ENCODE results near the gene PRKCE.
"Not testable (repeated sequence)": the region's sequence is repeated elsewhere in the genome, so short reads cannot be mapped to it uniquely, and the experiment has no call there.

The PRKCE gene

DNA sequence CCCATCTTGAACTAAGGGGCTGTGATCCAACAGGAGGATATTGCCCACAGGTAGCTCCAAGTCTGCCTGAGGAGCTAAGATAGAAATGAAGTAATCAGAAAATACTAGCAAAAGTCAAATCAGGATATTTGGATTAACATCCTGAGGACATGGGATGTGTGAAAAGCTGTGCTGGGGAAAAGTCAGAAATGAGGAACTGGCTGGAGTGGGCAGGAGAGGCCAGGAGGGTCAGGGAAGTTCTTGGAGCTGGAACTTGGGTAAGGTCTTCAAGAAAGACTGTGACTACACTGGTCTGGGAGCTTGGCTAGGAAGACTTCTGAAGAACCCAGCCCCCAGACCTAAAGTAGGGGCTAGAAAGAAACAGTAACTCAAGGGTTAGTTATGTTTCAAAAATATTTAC is 250.9 kb downstream of the PRKCE start:
- DNase-seq (ENCODE audit: extremely low read depth in 1 of 2, low read depth in 1 of 2) = no peak

DNA sequence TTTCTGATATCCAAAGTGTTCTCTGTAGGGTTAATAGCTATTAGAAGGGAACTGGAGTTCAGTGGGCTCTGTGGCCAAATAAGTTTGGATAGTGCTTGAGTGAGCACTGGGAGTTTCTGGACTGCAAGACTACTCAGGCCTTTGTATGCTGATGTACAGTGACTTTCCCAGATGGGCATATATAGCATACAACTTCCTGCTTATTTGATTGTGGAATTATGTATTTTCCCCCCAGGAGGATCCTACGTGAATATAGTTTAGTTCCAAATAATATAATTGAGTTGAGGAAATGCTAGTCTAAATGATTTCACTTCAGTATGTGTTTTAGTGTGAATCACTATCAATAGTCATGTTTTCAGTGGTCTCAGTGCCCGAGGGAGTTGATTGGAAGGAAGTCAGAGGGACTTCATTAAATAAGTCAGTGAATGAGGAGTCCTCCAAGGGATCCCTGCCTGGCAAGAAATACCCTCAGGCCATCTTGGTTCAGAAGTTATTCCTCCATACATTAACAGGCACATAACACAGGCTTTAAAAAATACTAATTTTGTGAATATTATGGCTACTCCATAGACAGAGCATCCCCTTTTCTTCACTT is 251.4 kb downstream of the PRKCE start:
- DNase-seq (ENCODE audit: extremely low read depth in 1 of 2, low read depth in 1 of 2) = no peak

DNA sequence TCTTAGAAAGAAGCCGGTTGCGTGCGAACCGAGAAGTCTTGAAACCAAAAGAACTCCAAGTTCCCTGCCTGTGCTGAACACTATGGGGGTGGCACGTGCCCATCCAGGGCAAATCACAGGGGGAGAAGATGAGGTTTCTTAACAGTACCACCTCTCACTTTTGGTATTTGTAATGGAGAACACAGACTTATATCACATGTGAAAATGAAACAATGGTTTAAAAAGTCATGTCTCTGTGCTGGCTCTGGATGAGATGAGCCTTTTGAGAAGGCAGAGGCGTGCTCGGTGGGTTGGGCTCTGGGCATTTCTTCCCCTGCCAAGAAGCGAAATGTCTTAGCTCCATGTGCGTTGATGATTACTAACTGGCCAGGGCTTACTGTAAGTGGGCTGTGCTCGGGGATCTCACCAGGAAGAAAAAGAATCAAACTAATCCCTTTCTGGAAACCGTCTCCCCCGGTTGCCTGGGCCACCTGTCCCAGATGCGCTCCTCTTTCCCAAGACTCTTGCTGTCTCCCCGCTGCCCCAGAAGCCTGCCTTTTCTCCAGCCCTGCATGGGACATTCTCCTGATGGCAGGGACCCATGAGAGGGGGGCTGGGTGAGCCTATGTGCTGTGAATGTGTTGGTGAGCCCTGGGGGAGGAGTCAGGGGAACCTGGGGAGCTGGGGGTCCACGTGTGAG is 252.9 kb downstream of the PRKCE start:
- no peak for DNase-seq (ENCODE audit: extremely low read depth in 1 of 2, low read depth in 1 of 2)

DNA sequence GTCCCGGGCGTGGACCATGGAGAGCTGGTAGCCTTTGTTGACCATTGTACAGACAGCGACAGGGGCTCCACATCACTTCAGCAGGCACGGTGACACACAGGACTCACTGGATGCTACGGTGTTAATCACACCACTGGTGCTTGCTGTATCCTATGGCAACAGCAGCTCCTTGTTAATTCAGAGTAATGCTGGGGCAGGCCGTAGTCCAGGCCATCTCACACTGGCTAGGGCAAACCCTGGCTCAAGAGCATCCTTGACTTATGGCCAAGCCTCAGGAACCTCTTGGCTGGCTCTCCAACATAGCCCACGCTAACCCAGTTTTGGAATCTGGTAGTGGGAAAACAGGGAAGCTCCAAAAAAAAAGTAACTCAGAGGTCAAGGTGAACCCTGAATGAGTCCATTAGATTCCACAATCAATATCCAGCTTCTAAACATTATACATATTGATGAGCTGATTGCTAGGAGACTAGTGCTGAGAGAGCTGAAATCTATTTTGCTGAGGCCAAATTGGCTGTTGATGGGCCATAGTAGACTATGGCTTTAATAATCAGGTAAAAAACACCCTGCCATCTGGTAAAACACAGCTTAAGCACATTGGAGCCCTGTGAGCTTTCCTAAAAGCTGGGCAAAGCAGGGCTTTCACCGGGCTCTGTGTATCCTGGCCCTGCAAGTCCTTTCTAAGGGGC is 253.6 kb downstream of the PRKCE start:
- DNase-seq (ENCODE audit: extremely low read depth in 1 of 2, low read depth in 1 of 2) = no peak

DNA sequence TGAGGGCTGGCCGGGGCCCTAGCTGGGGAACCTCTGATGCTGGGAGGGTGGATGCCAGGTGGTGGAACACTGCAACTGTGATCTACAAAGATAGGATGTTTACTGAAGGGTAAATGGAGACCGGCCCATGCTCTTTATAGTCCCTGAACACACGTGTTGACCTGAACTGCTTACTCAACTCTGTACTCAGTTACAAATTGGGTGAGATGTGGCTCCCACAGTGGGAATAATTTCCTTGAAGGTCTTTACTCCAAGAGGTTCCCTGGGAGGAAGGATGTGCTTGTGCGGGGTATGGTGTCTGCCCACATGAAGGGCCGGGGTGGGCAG is 254.1 kb downstream of the PRKCE start:
- no peak for DNase-seq (ENCODE audit: extremely low read depth in 1 of 2, low read depth in 1 of 2)

DNA sequence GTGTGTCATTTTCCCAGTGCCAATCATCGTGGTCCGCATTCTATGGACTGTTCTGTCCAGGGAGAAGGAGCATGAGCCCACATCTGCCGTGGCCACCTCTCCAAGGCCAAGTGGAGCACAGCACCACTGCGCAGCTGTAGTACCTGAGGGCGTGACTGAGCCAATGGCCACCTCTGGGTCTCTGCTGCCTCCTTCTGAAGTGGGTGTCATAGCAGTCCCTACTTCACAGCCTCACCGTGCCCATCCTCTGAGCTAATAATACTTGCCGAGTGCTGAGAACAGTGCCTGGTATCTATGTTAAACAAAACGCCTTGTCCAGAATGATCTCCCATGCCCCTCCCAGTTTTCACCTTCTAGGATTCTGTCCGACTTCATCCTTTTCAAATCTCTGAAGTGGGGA is 256.1 kb downstream of the PRKCE start:
- DNase-seq (ENCODE audit: extremely low read depth in 1 of 2, low read depth in 1 of 2) = no peak

DNA sequence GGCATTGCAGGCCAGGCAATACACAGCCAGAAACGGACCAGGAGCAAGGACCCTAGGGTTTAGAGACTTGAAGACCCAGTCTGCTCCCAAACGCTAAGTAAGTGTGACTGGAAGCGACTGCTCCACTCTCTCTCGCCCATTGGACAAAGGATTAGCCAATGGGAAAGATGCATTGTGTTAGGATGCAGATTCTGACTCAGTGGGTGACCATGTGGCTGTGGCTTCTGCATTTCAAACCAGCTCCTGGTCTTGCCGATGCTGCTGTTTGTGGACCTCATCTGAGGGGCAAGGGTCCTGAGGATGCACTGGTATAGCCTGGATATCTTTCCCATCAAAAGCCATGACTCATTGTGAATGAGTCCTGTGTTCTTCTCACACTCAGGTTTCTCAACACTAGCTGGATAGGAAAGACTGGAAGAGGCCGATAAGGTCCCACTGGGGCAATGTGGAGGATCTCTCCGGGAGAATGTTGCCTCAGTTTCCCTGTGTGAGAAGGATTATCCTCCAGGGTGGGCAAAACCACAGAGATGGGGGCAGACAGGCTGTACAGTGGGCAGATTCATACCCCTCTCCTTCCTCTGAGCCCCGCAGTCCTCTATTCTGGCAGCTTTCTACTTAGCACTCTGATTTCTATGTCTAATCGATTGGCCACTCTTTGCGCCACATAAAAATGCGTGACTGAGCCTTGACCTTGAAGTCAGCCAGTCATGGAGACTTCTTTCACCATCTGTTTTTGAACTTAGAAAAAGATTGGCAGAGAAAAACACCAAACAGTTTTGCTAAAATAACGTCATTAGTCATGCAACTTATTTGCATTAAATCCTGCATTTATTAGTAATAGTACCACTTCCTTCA is 257.1 kb downstream of the PRKCE start:
- no peak for DNase-seq (ENCODE audit: extremely low read depth in 1 of 2, low read depth in 1 of 2)

DNA sequence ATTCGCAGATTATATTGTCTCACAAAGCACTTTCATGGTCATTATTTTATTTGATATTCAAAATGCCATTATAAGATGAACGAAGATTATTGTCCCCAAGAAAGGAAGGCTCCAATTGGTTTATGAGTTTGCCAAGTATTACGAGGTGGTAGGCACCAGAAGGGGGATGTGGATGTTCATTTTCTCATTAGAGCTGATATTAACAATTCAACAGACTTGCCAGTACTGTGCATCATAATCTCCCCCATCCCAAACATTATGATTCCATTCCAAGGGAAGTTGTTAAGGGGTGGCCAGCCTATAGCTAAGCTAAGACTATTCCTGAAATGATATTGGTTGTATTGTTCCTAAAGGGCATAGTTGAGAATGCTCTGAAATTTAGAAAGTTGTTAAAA is 257.7 kb downstream of the PRKCE start:
- DNase-seq (ENCODE audit: extremely low read depth in 1 of 2, low read depth in 1 of 2) = no peak

- DNase-seq (ENCODE audit: extremely low read depth in 1 of 2, low read depth in 1 of 2) = no peak
These were observed 258.3 kb downstream of the PRKCE start for GRCh38 chr2:45909677-45910191.

DNA sequence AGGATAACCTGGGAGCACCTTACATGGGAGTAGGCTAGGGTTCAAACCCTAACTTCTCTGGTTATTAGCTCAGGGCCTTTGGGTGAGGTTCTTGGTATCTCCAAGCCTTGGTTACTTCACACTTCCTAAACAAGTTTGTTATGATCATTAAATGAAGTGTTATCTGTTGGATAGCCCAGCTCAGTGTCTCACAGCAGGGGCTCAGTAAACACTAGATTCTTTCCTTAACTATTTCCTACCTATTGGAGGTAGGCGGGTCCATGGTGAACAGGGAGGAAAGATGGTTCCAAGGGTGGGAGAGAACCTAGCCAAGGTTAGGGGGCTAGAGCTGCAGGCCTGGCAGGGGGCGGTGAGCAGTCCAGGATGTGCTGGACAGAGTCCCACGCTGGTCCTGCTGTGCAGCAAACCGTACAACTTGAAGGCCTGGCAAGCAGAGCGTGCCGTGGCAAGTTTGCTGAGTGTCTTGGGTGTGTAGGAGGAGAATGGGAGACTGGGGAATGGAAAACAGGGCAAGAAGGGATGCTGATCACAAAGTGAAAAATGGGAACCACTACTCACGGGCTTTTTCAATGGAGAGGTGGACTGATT is 259.1 kb downstream of the PRKCE start:
- DNase-seq (ENCODE audit: extremely low read depth in 1 of 2, low read depth in 1 of 2) = no peak

DNA sequence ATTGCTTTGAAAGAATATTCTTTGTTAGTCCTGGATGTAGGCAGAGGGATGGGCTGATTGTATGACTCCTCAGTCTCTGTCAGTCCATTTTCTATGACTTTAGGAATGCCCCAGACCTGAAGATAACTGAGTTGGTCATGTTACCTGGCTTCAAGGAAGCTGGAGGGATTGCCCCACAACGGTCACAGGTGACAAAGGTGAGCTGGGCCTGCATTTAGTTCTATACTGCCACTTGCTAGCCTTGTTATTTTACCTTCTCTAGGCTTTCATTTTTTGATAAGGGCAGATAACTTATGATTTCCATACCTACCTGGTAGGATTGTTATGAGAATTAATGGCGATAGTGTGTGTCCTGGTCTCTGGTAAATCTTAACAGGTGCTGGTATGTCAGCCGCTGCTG is 260.1 kb downstream of the PRKCE start:
- DNase-seq (ENCODE audit: extremely low read depth in 1 of 2, low read depth in 1 of 2) = no peak

GRCh38 chr2:45912109-45912508 is 260.6 kb downstream of the PRKCE start:
- DNase-seq (ENCODE audit: extremely low read depth in 1 of 2, low read depth in 1 of 2) = no peak

DNA sequence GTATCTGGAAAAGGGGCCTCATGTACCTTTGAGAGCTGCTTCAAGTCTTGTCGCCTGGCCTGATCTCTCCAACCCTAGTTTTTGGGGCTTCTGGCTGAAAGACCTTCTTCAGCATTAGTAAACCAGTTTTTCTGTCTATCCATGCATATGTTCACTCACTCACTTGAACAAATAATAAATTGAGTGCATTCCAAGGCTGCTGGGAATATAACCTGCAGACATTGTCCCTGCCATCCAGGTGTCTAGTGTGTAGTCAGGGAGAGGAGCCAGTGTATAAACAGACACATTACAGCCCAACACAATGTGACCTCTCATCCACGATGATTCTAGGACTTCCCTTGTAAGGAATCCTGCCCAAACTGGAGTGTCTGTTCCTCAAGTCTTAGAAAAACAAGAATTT is 262.1 kb downstream of the PRKCE start:
- DNase-seq (ENCODE audit: extremely low read depth in 1 of 2, low read depth in 1 of 2) = no peak

GRCh38 chr2:45915523-45915922 is 264.0 kb downstream of the PRKCE start:
- no peak for DNase-seq (ENCODE audit: extremely low read depth in 1 of 2, low read depth in 1 of 2)

- DNase-seq (ENCODE audit: extremely low read depth in 1 of 2, low read depth in 1 of 2) = not testable (repeated sequence)
These were observed 266.2 kb downstream of the PRKCE start for GRCh38 chr2:45917561-45918176.

DNA sequence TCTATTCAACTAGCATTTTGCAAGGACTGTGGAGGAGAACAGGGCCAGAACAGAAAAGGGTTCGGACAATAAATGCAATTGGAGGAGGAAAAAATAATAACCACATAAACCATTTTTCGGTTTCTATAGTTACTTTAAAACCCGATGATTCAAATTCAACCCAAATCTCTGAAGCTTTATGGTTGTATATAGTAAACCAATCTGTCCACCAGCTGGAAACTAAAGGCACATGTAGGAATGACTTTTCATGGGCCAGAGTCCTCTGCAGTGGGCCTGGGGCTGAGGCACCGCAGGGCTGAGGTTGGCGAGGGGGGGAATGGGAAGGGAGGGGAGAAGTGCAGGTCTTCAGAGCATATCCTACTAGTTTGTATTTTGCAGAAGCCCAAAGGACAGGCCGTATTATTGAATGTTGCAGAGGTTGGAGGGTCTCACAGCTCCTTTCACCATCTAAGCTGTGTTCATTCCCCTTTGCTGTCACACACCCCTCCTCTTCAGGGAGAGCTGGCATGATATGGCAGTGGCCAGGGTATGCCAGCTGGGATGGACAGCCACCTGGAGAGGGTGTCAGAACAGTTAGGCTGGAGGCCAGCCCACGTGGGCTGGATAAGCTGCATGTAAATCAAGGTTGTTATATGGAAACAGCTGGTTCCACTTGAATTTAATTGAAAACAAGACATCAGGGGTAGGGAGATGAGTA is 267.1 kb downstream of the PRKCE start:
- no peak for DNase-seq (ENCODE audit: extremely low read depth in 1 of 2, low read depth in 1 of 2)

GRCh38 chr2:45919160-45919650 is 267.7 kb downstream of the PRKCE start:
- DNase-seq (ENCODE audit: extremely low read depth in 1 of 2, low read depth in 1 of 2) = no peak

DNA sequence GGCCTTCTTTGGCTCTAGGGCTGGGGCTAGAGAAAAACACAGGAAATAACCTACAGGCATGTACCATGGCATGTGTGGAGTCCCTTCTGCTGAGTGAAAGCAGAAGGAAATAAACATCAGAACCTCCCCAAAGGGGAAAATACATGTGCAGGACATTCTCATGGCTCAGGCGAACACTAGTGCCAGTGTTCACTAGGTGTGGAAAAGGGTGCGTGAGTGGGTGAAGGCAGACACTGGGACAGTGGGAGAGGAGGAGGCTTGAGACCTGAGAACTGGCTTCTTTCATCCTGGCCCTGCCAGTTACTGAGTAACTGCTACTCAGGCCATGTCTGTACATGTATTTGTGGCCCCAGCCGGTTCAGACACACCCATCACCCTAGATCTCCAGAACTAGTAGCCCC is 268.2 kb downstream of the PRKCE start:
- no peak for DNase-seq (ENCODE audit: extremely low read depth in 1 of 2, low read depth in 1 of 2)

DNA sequence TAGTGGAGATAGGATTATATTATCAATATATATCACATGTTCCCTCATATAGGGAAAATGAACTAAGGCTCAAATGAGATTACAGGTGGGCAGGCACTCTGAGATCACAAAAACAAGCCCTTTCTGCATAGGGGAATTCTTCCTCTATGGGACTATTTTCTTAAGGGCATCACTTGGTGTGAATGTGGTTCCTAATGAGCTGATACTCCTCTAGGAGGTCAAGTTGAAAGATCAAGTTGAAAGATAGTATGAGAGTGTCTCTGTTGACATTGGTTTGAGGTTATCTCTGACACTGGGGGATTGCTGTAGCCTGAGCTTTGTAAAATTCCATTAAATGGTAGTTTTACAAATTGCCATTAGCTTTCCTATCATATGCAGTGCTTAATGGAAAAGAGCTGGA is 270.4 kb downstream of the PRKCE start:
- DNase-seq (ENCODE audit: extremely low read depth in 1 of 2, low read depth in 1 of 2) = no peak

DNA sequence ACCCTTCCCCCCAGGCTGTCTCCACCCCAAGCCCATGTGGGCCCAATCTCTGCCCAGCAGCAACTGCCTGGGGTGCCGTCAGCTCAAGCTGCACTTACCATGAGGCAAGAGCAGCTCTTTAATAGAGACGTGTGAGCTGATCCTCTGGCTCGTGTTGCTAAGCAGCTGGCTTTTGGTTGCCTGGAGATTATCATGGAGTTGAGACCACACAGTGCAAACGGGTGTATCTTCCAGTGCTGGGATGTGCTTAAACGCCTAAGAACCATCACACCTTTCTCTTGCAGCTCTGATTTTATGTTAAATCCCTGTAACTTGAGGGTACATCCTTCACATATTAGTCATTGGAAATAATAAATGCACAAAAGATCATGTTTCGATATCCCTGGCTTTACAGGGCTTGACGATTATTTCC is 271.1 kb downstream of the PRKCE start:
- no peak for DNase-seq (ENCODE audit: extremely low read depth in 1 of 2, low read depth in 1 of 2)
